H54 (cell line): ENCODE data around the gene NXN.
A peak's percentile ranks its signal among the peaks of the same experiment; 100 is the strongest.
"Not testable (repeated sequence)": the region's sequence is repeated elsewhere in the genome, so short reads cannot be mapped to it uniquely, and the experiment has no call there.

Source experiments
- DNase-seq: peaks from one replicate; pipeline ENCODE4 v3.0.0; 2011; ENCODE audit warnings: low spot score, mixed read lengths; ENCODE audit not compliant: insufficient read length
- FAIRE-seq: peaks from 3 replicates; lab custom pipeline; 2011; peaks lifted over from hg19 to GRCh38; lab: Jason Lieb, UNC
- POLR2A ChIP-seq: IDR thresholded peaks from 2 replicates; pipeline ENCODE4 v1.6.1; 2011; ENCODE audit warnings: low read depth, mild to moderate bottlenecking, low read length

NXN gene

GRCh38 chr17:1002412-1002753 lies 22.8 kb upstream of the NXN start:
- DNase-seq: no peak
- FAIRE-seq: no peak
- TF ChIP-seq POLR2A: no peak

GRCh38 chr17:1001640-1002411 lies 22.2 kb upstream of the NXN start:
- FAIRE-seq: no peak
- TF ChIP-seq POLR2A: no peak
- no peak for DNase-seq

GRCh38 chr17:1000597-1001461 lies 21.3 kb upstream of the NXN start:
- TF ChIP-seq POLR2A: no peak
- DNase-seq: no peak
- FAIRE-seq: no peak

DNA sequence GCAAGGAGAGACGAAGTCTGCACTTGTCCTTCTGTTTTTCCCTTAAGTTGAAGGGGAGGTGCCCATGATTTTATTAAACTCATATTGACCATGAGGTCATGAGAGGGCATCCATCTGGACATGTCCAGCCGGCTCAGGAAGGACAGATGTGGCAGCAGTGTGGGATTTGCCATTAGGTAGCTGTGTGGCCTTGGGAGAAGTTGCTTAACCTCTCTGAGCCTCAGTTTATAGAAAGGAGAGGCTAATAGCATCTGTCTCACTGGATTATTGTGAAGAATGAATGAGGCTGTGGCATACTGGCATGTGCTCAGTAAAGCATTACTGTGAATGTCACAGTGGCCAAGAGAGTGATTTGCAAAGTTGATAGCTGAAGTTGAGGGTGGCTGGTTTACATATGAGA lies 18.5 kb upstream of the NXN start:
- no peak for TF ChIP-seq POLR2A
- FAIRE-seq (no peak), DNase-seq (no peak)

DNA sequence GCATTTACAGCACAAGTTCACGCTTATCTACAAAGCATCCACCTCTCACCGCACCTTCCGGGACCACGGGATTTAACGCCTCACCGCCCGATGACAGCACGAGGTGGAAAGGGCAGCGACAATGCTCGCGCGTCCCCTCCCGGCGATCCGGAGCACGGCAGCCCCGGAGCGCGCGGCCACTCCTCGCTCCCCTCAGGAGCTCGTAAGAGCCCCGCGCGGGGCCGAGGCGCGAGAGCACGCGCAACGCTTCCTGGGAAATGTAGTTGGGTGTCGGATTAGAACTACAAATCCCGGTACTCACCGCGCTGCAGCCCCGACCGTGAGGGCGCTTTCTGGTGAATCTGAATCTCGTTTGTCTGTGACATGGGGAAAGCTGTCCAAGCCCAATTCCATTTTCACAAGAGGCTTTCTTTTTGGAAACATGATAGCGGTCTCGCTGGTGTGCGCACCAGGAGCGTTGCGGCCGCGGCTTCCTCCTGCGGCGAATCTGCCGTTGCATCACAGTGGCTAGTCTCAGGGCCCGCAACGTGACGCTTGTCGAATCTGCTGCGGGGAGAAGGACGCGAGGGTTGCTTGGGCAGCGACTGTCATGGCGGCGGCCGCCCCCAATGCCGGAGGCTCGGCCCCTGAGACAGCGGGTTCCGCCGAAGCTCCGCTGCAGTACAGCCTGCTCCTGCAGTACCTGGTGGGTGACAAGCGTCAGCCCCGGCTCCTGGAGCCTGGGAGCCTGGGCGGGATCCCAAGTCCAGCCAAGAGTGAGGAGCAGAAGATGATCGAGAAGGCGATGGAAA lies 17.2 kb upstream of the NXN start, which contains the start of gene TIMM22:
Gene TIMM22 (plus strand): TSS at position 576 of the 791 bp plus-strand sequence. CDS start 14 bp downstream, at position 590.
- TF ChIP-seq POLR2A: peak; percentile 88
- DNase-seq (peak; percentile 92), FAIRE-seq (no peak)

DNA sequence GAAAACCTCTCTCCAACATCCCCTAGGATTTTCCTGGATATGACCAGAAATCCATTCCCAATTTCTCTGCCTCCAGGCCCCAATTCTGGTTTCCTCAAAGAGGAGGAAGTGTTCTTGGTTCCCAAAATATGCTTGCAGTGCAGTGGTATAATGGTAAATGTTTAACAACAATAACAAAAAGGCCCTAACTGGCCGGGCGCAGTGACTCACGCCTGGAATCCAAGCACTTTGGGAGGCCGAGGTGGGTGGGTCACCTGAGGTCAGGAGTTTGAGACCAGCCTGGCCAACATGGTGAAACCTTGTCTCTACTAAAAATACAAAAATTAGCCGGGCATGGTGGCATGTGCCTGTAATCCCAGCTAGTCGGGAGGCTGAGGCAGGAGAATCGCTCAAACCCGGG lies 15.7 kb upstream of the NXN start:
- not testable (repeated sequence) for FAIRE-seq, DNase-seq

DNA sequence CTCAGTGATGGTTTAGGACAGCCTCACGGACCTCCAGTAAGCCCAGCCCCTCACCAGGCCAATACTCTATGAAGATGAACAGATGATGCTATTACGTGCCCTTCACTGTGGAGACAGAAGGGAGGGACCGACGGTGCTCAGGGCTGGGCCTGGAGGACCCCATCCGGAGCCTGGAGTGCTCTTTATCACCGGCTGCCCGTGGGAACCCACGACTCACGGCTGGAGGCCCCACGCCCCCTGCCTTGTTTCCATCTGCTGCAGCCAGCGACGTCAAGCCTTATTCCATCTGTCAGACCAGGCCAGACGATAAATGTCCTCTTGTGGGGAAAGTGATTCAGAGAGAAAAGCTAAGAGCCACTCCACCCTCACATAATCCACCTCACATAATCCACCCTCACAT lies 13.4 kb upstream of the NXN start:
- FAIRE-seq (no peak), DNase-seq (no peak)
- TF ChIP-seq POLR2A: no peak

- TF ChIP-seq POLR2A: no peak
- FAIRE-seq (no peak), DNase-seq (no peak)
Observed at GRCh38 chr17:988561-988960, 9.0 kb upstream of the NXN start.

DNA sequence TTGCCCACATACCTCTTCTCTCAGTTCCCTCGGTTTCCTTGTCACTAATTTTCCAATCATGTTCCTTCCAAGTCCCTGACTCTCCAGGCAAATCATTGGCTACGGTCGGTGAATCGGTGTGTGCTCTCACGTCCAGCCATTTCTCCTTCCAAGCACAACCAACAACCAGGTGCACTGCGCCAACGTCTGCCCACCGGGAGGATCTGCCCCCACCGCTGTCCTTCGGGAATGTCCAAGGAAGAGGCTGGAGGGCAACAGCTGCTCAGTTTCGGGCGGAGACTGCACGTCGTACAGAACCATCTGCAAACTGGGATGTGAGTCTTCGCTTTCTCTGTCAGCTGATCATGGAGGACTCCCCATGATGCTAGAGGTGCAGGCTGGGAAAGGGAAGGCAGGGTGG lies 8.4 kb upstream of the NXN start:
- no peak for DNase-seq
- no peak for FAIRE-seq
- no peak for TF ChIP-seq POLR2A

GRCh38 chr17:986322-986929 lies 6.8 kb upstream of the NXN start:
- no peak for TF ChIP-seq POLR2A
- no peak for DNase-seq
- FAIRE-seq: no peak

DNA sequence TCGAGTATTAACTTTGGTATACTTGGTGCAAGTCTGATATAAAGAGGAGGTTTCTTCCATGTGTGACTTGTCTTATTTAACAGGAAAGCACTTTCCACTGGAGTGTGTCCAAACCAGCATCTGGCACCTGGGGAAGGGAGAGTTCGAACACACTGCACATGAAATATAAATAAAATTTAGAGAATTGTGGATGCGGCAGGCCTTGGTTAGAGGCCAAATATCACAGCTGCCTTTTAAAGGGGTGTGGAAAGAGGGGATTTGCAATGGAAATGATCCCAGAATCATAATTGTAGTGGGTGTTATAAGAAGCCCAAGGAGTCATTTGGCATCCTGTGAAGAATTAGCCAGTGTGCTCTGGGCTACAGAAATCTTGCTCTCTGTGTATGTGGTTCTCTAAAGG lies 4.3 kb upstream of the NXN start:
- no peak for DNase-seq
- no peak for TF ChIP-seq POLR2A
- FAIRE-seq: no peak

- DNase-seq: no peak
- no peak for FAIRE-seq
- no peak for TF ChIP-seq POLR2A
Observed at GRCh38 chr17:981292-981658, 1.7 kb upstream of the NXN start.
